Measurements from ENCODE around the gene S100A16.
"Not testable (repeated sequence)": the region's sequence is repeated elsewhere in the genome, so short reads cannot be mapped to it uniquely, and the experiment has no call there.

The S100A16 gene

DNA sequence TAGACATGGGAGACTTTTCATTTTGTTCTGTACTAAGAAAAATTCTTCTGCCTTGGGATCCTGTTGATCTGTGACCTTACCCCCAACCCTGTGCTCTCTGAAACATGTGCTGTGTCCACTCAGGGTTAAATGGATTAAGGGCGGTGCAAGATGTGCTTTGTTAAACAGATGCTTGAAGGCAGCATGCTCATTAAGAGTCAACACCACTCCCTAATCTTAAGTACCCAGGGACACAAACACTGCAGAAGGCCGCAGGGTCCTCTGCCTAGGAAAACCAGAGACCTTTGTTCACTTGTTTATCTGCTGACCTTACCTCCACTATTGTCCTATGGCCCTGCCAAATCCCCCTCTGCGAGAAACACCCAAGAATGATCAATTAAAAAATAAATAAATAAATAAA is 29.4 kb downstream of the S100A16 start:
- DNase-seq, result not testable (repeated sequence)

DNA sequence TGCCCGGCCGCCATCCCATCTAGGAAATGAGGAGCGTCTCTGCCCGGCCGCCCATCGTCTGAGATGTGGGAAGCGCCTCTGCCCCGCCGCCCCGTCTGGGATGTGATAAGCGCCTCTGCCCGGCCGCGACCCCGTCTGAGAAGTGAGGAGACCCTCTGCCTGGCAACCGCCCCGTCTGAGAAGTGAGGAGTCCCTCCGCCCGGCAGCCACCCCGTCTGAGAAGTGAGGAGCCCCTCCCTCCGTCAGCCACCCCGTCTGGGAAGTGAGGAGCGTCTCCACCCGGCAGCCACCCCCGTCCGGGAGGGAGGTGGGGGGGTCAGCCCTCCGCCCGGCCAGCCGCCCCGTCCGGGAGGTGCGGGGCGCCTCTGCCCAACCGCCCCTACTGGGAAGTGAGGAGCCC is 30.1 kb downstream of the S100A16 start:
- DNase-seq, result not testable (repeated sequence)

DNA sequence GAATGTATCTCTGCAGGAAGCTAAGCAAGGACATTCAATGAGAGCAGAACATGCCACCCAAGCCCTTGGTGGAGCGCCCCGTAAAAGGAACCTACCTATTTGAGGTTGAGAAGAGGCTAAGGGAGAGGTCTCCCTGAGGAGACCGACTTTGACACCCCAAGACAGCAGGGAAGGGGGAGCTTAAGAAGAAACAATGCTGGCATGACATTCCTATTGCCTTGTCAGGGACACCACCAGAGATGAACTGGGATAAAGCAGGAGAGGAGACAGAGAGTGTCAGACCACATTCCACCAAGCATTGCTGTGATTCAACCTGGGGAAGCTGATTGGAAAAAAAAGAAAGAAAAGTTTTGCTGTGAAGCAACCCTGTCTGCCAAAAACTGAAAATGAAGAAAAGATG is 34.0 kb downstream of the S100A16 start:
- no peak for DNase-seq

DNA sequence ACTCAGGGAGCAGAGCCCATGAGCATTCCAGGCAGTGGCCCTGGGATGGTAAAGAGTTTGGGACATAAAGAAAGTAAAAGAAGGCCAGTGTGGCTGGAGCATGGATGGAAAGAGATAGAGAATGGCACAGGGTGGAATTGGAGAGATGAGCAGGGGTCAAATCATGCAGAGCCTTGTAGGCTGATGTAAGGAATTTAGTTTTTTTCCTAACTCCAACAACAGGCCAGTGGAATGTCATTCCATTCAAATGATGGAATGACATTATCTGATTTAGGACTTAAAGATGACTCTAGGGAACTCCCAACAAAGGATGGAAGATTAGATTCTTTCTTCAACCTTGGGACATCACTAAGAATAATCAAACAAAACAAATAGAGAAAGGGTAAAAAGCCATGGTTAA is 34.4 kb downstream of the S100A16 start:
- DNase-seq, result no peak

DNA sequence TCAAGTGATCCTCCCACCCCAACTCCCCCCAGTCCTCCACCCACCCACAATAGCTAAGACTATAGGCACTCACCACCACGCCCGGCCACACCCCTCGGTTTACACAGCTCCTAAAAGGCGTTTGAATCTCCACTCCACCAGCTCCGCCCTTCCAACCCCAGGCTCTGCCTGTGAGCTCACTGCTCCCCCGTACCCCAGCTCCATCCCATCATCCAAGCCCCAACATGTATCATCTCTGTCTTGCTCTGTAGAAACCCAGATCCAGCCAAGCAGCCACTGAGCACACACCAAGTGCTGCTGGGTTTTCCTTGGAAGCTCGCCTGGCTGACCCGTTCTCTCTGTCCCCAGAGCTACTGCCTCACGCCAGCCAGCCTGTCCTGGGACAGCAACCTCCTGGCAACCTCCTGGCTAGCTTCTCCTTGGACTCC is 35.3 kb downstream of the S100A16 start:
- DNase-seq, result no peak

DNA sequence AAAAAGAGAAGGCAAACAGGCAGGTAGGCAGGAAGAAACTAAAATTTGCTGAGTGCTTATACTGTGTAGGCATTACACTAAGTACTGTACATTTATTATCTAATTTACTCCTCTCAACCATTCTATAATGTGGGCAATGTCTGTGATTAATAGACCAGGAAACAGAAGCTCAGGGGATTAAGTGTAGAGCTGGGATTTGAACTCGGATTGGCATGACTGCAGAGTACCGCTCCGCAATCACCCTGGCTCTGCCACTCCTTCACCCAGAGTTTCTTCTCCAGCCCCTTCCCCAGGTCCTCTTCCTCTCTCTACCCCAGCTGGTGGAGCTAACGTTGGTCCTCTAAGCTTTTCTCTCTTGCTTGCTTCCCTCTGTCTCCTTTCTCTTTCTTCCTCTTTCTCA is 35.8 kb downstream of the S100A16 start:
- no peak for DNase-seq

DNA sequence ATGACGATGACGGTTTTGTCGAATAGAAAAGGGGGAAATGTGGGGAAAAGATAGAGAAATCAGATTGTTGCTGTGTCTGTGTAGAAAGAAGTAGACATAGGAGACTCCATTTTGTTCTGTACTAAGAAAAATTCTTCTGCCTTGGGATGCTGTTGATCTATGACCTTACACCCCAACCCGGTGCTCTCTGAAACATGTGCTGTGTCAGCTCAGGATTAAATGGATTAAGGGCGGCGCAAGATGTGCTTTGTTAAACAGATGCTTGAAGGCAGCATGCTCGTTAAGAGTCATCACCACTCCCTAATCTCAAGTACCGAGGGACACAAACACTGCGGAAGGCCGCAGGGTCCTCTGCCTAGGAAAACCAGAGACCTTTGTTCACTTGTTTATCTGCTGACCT is 37.4 kb downstream of the S100A16 start:
- not testable (repeated sequence) for DNase-seq

DNA sequence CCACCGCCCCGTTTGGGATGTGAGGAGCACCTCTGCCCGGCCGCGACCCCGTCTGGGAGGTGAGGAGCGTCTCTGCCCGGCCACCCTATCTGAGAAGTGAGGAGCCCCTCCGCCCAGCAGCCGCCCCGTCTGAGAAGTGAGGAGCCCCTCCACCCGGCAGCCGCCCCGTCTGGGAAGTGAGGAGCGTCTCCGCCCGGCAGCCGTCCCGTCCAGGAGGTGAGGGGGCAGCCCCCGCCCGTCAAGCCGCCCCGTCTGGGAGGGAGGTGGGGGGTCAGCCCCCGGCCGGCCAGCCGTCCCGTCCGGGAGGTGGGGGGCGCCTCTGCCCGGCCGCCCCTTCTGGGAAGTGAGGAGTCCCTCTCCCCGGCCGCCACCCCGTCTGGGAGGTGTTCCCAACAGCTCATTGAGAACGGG is 37.9 kb downstream of the S100A16 start:
- DNase-seq, result not testable (repeated sequence)

DNA sequence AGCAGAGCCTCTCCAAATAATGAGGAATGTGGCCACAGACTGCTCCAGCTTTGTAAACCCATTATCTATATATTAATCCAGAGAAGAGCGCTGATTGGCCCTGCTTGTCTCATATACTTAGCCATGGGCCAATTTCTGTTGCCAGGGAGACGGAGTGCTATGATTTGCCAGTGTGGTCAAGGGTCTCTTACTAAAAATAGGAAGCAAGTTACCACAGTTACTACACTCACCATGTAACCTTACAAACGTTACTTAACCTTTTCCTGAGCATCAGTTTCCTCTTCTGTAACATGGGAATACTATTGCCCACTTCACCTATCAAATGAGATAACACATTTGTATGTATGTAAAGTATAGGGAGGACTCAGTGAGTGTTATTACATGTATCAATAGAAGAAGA is 39.6 kb downstream of the S100A16 start:
- no peak for DNase-seq

DNA sequence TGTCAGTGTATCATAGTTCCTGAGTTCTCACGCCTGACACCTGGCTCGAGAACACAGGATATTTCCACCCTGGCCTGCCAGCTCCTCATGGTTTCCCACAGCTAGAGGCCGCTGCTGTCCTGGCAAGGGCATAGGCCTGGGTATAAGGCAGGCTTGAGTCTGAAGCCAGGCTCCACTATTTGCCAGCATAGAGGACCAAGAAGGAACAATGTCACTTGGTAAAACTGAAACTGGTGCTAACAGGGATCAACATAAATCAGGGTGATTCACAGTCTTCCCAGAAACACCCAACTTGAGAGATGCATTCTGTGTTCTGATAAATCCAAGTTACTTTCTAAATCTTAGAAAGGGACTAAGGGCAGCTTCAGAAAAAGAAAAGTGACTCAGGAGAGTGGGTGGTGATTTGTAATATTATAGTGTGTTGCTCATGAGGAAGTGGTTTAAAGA is 40.3 kb downstream of the S100A16 start:
- DNase-seq, result peak; percentile 32 to 75

DNA sequence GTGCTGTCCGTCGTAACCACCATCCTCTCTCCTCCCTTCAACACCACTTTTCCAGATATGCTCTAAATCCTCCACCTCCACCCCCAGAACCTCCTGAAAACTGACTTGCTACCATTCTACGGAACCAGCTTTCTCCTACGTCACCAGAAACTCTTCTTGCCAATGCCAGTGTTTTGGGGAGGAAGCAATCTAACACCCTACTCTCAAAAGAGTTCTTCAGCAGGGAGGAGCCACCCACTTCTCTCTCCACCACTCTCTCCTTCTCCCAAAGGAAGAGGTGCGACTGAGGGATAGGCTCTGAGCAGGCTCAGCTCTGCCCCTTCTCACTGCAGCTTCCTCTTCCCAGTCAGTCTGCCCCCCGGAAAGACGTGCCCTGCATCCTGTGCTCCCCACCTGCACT is 41.2 kb downstream of the S100A16 start:
- DNase-seq, result no peak

DNA sequence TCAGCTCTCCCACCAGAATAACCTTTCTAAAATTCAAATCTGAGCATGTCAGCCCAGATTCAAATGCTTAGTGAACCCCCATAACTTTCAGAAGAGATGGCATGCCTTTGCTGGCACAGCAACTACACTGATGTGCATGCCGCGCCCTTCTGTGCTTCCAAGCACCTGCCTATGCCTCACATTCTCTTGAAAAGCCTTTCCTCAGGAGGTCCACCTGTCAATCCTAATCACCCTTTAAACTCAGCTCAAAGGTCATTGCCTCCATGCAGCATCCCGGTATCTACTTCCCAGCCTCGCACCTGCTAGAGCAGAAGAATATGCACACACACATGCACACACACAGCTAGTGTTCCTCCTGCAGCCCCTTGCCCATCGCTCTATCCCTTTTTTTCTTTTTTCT is 42.1 kb downstream of the S100A16 start:
- DNase-seq, result no peak

DNA sequence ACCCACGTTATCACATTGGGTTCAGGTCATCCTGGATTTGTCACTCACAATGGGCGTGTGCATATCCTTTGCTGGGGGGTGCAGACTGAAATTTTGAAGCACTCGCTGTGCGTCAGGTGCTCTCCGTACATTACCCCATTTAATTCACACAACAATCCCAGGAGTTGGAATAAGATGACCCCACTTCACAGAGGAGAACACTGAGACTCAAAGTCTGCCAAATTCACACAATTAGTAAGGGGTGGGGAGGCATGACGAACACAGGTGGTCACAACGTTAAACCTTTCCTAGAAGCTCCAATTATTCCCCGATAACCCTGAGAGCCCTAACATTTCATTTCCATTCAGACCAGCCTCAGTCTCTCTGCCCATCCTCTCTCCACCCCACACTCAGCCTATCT is 43.5 kb downstream of the S100A16 start:
- DNase-seq, result no peak

DNA sequence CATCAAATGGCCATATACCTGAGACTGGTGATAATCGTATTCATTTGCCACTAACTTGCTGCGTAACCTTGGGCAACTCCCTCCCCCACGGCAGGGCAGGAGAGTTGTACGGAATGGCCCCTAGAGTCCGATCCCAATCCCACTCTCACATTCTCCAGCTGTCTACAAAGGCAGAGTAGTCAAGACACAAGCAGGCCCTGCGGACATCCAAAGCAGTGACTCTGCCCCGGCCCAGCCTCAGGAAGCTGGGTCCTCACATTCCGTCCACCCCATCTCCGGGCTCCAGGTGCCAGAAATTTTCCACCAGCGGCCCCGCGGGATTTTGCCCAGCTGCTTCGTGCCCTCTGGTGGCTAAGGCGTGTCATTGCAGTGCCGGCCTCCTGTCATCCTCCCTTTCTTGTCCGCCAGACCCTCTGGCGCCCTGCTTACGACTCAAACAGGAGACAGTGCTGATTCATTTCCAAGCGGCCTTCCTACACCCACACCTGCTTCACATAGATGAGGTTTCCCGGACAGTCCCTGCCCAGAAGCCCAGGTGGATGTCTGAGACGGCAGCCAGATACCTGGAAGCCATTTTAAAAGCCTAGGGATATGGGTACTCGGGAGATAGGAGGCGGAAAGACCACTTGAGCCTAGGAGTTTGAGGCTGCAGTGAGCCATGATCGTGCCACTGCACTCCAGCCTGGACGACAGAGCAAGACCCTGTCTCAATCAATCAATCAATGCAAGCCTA is 44.4 kb downstream of the S100A16 start:
- DNase-seq, result peak; percentile 90 to 93

DNA sequence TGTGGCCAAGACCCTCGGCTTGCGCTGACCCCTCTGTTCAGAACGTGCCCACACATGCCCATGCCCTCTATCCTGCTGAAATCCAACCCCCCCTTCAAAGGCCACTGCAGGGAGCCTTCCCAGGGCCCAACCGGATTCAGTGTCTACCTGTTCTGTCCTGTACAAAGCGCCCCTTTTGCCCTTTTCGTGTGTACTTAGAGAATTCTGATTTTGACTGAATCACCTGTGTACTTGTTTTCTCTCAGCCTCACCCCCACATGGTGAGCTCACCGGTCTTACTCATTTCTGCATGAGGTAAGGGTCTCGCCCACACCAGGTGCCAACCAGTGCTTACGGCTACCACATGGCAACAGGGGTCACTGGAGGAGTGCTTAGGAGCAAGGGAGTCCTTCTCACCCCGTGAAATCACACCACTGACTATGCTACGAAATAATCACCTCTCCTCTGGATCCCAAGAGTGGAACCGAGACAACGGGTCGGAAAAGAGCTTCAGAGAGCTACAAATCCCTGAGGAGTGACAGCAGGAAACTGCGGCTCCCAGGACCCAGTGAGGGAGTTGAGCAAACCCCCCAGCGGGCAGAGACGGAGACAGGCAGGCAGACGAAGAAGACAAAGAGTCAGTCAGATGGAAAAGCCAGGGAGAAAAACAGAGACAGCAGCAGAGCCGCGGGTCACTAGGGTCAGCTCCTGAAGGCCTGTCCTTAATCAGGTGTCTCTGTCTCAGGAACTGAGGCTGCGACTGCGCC is 45.1 kb downstream of the S100A16 start:
- DNase-seq, result peak in 1 of 2 experiments; percentile 63

DNA sequence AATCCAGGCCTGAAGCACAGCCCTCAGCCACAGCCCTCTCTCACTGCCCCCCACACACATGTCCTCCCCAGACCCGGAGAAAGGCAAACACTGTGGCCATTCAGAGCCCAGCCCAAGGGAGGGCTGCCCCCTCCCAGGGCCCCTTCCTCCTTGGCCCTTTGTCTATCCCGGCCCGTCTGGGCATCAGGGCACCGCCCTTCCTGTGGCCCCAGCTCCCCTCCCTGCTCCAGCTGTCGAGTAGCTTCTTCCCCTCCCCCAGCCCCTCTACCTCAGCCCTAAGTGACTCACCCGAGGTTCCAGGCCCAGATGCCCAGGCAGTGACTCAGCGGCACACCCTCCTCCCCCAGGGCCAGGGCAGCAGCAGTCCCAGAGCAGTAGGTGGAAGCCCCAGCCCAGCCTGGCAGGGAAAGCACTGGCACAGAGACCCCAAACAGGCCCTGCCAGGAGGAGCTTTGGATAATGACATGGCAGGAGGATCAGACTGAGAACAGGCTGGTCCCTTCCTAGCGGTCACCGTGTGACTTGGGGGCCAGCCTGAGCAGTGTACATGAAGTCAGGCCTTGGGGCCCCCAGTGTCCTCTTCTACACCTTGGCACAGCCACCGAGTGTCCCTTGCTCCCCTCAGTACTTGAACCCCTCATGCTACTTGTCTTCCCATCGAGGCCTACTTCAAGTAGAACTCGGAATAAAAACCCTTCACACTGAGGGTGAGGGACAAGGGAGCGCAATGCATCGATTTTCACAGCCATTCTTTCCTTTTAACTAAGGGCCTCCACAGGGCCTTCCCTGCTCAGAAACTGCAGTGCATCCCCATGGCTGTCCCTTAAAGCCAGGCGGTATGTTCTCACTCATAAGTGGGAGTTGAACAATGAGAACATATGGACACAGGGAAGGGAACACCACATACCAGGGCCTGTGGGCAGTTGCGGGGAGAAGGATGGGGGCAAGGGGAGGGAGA is 46.2 kb downstream of the S100A16 start:
- DNase-seq, result peak; percentile 99

DNA sequence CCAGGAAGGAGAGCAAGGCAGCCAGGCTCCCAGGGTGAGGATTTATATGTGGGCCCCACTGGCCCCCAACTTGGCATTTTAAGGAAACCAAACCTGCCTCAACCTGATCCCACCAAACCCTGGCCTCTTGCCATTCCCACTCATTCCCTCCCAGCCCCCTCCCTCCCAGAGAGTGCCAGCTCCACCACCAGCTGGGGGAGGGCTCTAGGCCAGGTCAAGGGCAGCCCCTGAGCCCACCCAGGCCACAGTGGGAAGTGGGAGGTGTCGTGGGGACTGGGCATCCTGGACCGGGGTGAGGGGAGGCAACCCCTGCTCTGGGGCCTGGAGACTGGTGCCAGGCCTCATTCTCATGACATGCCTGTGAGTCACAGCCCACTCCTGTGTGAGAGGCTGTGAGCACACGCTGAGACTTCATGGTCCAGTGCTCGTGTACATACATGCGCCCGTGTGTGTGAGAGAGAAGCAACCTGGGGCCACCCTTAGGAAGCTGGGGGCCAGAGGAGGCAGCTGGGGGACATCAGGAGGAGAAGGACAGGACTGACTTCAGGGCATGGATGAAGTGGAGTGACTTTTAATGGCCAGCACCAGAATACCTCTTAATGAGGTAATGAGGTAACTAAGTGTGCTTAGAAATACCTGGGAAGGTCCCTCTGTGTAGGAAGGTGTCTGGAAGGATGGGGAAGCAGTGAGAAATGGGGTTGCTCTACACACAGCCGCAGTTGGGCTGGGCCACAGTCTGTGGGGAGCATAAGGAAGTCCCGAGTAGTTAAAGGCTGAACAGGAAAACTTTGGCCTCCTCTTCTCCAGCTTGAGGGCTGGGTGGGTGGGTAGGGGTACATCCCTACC is 47.2 kb downstream of the S100A16 start, which contains the start of gene S100A2:
TSS of gene S100A2 (minus strand) at position 316 of the 846 bp plus-strand sequence. CDS start 1,967 bp downstream, outside the sequence.
- DNase-seq, result peak; percentile 93 to 96

DNA sequence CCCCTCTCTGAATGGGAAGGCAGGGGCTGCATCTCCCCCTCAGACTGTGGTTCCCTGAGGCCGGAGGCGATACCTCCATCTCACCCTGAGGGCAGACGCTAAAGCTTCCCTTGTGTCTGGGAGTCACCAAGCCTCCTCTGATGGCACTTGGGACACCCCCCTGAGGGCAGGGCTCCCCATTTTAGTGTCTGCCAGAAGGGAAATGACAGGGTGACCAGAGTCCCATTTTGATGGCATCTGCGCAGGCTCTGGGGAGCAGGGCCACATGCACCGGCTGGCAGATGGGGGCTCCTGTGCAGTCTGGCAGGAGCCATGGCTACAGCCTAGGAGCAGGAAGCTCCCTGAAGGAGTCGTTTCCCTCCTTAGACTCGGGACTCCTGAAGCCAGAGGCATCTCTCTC is 48.9 kb downstream of the S100A16 start:
- peak in 1 of 2 experiments; percentile 18 for DNase-seq

DNA sequence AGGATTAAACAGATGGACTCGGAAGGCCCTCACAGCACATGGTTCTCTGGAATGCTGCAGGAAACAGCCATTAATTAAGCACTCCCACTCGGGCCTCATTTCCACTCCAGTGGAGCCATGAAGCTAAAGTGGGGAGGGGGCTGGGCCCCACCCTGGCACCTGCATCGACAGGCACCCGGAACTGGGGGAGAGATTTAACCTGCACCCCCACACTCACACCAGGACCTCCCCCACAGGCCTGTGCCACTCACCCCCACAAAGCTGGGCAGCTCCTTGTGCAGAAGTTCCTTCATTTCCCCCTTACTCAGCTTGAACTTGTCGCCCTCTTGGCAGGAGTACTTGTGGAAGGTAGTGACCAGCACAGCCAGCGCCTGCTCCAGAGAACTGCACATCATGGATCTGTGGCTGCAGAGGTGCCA is 49.4 kb downstream of the S100A16 start:
- peak; percentile 32 to 39 for DNase-seq

DNA sequence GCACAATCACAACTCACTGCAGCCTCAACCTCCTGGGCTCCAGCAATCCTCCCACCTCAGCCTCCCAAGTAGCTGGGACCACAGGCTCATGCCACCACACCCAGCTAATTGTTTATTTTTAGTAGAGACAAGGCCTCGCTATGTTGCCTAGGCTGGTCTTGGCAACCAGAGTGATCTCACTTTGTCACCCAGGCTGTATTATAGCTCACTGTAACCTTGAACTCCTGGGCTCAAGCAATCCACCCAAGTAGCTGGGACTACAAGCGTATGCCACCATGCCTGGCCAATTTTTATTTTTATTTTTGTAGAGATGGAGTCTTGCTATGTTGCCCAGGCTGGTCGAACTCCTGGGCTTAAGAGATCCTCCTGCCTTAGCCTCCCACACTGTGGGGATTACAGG is 50.9 kb downstream of the S100A16 start:
- DNase-seq, result not testable (repeated sequence)

DNA sequence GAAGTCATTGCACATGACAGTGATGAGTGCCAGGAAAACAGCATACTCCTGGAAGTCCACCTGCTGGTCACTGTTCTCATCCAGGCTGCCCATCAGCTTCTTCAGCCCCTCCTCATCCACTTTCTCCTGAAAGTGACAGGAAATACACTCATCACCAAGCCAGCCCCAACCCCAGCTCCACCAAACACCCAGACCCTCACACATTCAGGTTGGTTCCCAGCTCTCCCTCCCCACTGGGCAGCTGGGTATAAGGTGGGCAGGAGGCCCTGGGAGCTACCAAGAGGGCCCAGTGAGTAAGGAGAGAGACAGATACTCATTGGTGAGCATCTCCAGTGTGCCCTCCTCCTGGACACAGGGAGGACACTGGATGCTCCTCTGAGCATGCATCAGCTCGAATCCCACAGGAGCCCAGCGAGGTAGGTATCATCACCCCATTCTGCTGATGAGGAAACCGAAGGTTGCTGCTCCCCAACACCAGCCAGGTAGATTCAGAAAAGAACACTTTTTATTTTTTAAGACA is 51.4 kb downstream of the S100A16 start:
- DNase-seq, result no peak
